GM18858 (cell line): ENCODE measurements around the gene TACC2.
"Not testable (repeated sequence)": the region's sequence is repeated elsewhere in the genome, so short reads cannot be mapped to it uniquely, and the experiment has no call there.

Experiments used
- ATAC-seq: cut with Tn5 transposase; IDR thresholded peaks from one replicate; pipeline ENCODE4 v1.9.1; 2021; ENCODE audit not compliant: unreplicated experiment

TACC2 gene

GRCh38 chr10:122055252-122055651, 66.3 kb downstream of the TACC2 start:
- ATAC-seq, result no peak

DNA sequence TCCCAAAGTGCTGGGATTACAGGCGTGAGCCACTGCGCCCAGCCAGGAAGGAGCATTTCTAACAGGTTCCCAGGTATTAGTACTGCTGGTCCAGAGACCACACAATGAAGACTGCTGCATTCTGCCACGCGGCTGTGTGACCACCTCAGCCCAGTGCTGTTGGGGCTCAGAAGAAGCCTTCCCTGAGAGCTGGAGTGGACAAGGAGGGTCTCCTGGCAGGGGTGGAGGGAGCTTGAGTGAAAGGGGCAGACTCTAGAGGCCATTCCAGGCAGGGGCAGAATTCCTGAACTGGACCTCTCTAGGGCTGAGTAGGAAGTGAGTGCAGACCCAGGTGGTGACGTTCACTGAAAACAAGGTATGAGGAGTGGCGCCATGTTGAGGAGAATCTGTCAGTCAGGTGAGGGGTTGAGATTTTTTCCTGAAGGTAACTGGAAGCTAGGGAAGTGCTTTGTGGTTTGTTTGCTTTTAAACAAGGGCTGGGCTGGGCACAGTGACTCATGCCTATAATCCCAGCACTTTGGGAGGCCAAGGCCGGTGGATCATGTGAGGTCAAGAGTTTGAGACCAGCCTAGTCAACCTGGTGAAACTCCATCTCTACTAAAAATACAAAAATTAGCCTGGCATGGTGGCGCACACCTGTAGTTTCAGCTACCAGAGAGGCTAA, 67.6 kb downstream of the TACC2 start:
- no peak for ATAC-seq

DNA sequence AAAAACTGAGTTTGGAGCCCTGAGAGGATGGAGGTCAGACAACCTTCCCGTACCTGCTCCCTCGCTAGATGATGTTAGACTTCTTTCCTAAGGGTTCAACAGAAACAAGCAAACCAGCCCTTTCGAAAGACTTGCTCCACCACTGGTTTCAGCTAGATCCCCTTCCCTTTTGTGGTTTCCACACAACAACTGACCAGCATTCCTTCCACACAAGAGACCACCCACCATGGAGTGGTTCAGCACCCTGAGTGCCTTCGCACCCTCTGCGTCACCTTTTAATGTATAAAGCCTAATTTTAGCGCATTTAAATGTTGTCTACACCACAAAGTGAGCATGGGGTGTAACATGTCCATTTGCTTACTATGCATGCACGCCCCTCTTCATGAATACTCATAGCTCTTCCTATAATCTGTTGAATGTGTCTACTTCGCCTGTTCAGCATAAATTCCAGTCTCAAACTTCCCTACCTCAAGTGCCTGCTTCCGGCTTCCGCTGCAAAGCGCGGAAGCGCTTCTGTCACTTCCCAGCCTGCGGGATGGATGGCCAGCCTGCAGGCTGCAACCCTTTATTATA, 69.0 kb downstream of the TACC2 start:
- no peak for ATAC-seq

- ATAC-seq, result no peak
These were observed 71.3 kb downstream of the TACC2 start for GRCh38 chr10:122060250-122060649.

GRCh38 chr10:122062831-122063674, 74.1 kb downstream of the TACC2 start:
- ATAC-seq, result no peak

GRCh38 chr10:122066337-122066939, 77.5 kb downstream of the TACC2 start:
- ATAC-seq, result not testable (repeated sequence)

- no peak for ATAC-seq
These were observed 79.9 kb downstream of the TACC2 start for GRCh38 chr10:122068844-122069243.

- no peak for ATAC-seq
These were observed 83.5 kb downstream of the TACC2 start for GRCh38 chr10:122072491-122072890.

DNA sequence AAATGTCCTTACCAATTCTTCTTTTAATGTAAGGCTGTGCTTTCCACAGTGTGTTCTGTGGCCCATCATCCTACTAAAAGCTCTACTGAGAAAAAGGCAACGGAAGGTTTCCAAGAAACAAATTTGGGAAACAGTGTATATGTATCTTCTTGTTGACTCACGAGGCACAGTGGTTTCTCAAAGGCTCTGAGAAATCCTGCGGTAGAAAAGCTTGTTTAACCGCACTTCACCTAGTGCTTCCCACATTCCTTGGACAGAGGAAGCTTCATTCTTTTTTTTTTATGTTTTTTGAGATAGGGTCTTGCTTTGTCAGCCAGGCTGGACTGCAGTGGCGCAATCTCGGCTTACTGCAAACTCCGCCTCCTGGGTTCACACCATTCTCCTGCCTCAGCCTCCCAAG, 84.5 kb downstream of the TACC2 start:
- ATAC-seq, result no peak

DNA sequence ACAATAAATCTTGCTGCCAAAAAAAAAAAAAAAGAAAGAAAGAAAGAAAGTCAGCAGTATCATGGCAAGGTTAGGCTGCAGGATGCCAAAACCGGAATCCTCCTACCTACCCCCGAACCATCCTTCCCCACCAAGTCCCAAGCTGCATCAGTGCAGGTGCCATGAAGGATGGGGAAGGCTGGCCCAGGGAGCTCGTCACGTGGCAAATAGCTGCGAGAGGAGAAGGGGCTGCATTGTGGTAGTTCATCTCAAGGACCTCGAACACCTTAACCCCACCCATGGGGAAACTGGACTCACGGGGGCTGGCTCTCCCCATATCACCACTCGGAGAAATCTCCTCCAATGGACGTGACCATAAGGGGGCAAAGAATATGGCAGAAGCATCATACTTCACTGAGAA, 86.2 kb downstream of the TACC2 start:
- no peak for ATAC-seq

GRCh38 chr10:122075876-122076275, 86.9 kb downstream of the TACC2 start:
- ATAC-seq, result not testable (repeated sequence)

DNA sequence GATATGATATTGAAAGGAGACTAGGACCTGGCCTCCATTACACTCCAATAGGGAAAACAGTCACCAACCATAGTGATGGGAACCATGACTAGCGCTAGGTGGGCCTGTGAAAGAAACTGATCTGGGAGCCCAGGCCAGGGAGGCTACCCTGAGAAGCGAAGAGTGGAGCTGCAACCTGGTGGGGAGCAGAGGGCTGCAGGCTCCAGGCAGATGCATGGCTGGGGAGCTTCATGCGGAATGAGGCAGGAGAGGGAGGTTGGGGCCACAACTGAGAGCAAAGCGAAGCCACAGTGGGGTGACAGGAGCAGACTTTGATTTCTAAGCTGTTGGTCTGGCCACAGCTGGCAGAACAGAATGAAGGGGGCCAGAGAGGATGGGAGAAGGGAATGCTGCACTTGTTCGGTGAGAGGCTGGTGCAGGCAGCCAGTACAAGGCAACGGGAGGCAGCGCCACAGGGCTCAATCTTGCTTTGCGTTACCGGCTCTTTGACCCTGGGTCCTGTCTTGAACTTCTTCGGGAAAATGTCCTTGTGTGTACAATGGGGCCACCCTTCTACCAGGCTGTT, 88.4 kb downstream of the TACC2 start:
- ATAC-seq, result no peak

DNA sequence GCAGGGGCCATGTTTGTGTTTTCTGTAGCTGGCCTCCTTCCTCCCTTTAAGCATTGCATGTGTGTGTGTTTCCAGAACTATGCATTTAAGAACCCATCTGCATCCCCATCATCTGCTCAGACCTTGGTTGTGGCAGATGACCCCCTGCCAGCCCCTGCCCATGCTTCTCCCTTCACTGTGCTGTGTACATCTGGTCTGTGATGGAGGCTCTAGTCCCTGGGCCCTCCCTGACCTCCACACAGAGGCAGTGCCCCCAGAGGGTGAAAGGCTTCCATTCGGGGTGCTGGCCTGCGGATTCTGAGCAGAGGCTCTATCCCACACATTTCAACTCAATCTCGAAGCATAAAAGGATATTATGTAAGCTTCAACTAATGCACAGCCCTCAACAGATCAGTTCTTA, 89.4 kb downstream of the TACC2 start:
- ATAC-seq, result no peak

DNA sequence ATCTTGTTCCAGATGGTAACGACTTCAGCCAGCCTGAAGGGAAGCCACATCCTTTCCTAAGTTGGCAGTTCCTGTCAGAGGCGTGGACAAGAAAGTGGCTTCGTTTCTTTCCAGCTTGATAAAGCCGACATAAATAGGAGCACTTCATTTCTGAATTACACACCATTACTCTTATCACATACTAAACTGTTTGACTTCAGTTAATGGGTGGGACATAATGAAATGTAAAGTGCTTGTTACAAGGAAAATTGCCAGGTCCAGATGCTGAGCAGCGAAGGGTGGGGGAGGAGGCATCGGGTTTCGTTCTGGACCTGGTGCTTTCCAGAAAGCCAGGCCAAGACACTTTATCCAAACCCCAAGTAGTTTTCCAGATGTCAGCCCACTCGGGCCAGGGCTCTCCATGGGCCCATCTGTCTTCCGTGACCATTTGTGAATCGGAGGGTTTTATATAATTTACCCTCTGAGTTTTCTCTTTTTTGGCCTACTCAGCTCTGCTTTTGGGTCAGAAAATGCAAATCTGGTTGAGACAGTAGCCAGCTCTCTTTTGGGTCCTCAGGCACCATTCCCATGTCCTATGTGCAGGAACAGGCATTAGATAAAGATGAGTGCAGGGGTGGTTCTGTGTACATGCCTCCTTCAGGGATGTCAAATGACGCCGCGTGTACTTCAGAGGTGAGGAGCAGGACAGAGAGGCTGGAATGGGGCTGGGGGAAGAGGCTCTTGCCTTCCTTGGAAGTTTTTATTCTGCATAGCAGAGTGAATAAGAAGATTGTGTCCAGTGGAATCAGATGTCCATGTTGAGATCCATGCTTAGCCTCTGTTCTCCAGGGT, 90.2 kb downstream of the TACC2 start:
- no peak for ATAC-seq

DNA sequence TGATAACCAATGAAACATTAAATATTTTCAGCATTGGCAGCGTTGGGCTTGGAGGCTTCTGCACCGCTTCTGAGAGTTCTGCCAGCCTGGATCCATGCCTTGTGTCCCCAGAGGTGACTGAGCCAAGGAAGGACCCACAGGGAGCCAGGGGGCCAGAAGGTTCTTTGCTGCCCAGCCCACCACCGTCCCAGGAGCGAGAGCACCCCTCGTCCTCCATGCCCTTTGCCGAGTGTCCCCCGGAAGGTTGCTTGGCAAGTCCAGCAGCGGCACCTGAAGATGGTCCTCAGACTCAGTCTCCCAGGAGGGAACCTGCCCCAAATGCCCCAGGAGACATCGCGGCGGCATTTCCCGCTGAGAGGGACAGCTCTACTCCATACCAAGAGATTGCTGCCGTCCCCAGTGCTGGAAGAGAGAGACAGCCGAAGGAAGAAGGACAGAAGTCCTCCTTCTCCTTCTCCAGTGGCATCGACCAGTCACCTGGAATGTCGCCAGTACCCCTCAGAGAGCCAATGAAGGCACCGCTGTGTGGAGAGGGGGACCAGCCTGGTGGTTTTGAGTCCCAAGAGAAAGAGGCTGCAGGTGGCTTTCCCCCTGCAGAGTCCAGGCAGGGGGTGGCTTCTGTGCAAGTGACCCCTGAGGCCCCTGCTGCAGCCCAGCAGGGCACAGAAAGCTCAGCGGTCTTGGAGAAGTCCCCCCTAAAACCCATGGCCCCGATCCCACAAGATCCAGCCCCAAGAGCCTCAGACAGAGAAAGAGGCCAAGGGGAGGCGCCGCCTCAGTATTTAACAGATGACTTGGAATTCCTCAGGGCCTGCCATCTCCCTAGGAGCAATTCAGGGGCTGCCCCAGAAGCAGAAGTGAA, 93.9 kb downstream of the TACC2 start:
- ATAC-seq, result no peak

- ATAC-seq, result no peak
These were observed 94.6 kb downstream of the TACC2 start for GRCh38 chr10:122083478-122084025.

- no peak for ATAC-seq
These were observed 95.5 kb downstream of the TACC2 start for GRCh38 chr10:122084286-122085041.

GRCh38 chr10:122085423-122085911, 96.5 kb downstream of the TACC2 start:
- ATAC-seq, result no peak
